PC-9 (cell line): ENCODE measurements around the gene NF2. TPM values are rescaled to one million over a fixed set of nuclear protein-coding genes. Genes with fewer than 3 reads are reported as not detected.

Experiments used
- BruUV-seq: library from RNA; stranded (reverse); fragments of 400-500 nt; replicated peaks from 2 replicates; lab custom pipeline; 2021; lab: Mats Ljungman, UMichigan
- CTCF ChIA-PET: fragments of 300-600 bp; sonication (Branson Sonifier 250); formaldehyde crosslinking; loops from one replicate; lab custom pipeline; 2022; ENCODE audit warnings: antibody characterized with exemption; lab: Charles Lee
- POLR2A ChIA-PET: fragments of 300-600 bp; sonication (Branson Sonifier 250); formaldehyde crosslinking; loops from one replicate; lab custom pipeline; 2022; ENCODE audit warnings: antibody characterized with exemption; ENCODE audit not compliant: unreplicated experiment; lab: Charles Lee
- DNase-seq, 2 experiments: peaks; one replicate each; pipeline versions ENCODE4 v3.0.0 to v3.0.0-alpha.2; 2015 to 2022; ENCODE audit warnings: mixed read lengths in 1 of 2
- H2AFZ ChIP-seq: fragments of 200-600 bp; sonication (generic); 2 replicates; pipeline ENCODE4 v1.8.1; 2017; ENCODE audit warnings: antibody characterized with exemption
- H3F3A ChIP-seq: fragments of 200-600 bp; sonication (generic); 2 replicates; pipeline ENCODE4 v1.8.1; 2017; ENCODE audit warnings: antibody characterized with exemption, mild to moderate bottlenecking, low read depth; ENCODE audit not compliant: insufficient read depth
- H3K27ac ChIP-seq: fragments of 200-600 bp; sonication (generic); 2 replicates; pipeline ENCODE4 v1.6.1; 2016; ENCODE audit warnings: mixed run types
- H3K27me3 ChIP-seq: fragments of 200-600 bp; sonication (generic); 2 replicates; pipeline ENCODE4 v1.6.1; 2016; ENCODE audit warnings: low read depth, mixed run types; ENCODE audit not compliant: insufficient read depth
- H3K36me3 ChIP-seq: fragments of 200-600 bp; sonication (generic); 2 replicates; pipeline ENCODE4 v1.6.1; 2016; ENCODE audit warnings: low read depth, mixed run types
- H3K4me1 ChIP-seq: fragments of 200-600 bp; sonication (generic); replicated peaks from 2 replicates; pipeline ENCODE4 v1.6.1; 2016; ENCODE audit warnings: mixed run types; ENCODE audit not compliant: insufficient read depth
- H3K4me2 ChIP-seq: fragments of 200-600 bp; sonication (generic); 2 replicates; pipeline ENCODE4 v1.6.1; 2017; ENCODE audit warnings: mixed run types
- H3K4me3 ChIP-seq: fragments of 200-600 bp; sonication (generic); 2 replicates; pipeline ENCODE4 v1.6.1; 2016; ENCODE audit warnings: mixed run types
- H3K79me2 ChIP-seq: fragments of 200-600 bp; sonication (generic); 2 replicates; pipeline ENCODE4 v1.6.1; 2017; ENCODE audit warnings: low read depth, mixed run types
- H3K9me2 ChIP-seq: fragments of 200-600 bp; sonication (generic); 2 replicates; pipeline ENCODE4 v1.8.1; 2017; ENCODE audit warnings: mild to moderate bottlenecking; ENCODE audit not compliant: insufficient read depth
- H3K9me3 ChIP-seq: fragments of 200-600 bp; sonication (generic); 2 replicates; pipeline ENCODE4 v1.8.1; 2016; ENCODE audit warnings: low read depth; ENCODE audit not compliant: insufficient read depth
- H4K20me1 ChIP-seq: fragments of 200-600 bp; sonication (generic); 2 replicates; pipeline ENCODE4 v1.8.1; 2017; ENCODE audit not compliant: insufficient read depth
- EZH2 ChIP-seq: fragments of 200-600 bp; sonication (generic); IDR thresholded peaks from 2 replicates; pipeline ENCODE4 v1.8.0; 2017; ENCODE audit warnings: antibody characterized with exemption, low read depth
- intact Hi-C: fragments of 100-400 bp; cut with micrococcal nuclease; formaldehyde crosslinking; loops from one replicate; pipeline ENCODE4 v1.10.0; 2022; ENCODE audit not compliant: unreplicated experiment
- total RNA-seq: library from RNA; stranded (reverse); gene quantifications from 2 replicates; pipeline ENCODE4 v1.2.3, GENCODE V29; 2021
- TF ChIP-seq, protein P1 (sequence below): fragments of 200-600 bp; sonication (generic); conservative IDR thresholded peaks from 2 replicates; pipeline ENCODE4 v1.6.1; 2017; ENCODE audit warnings: mixed run types, antibody characterized with exemption, mild to moderate bottlenecking, moderate library complexity

The NF2 gene
- total RNA-seq, 1 experiment from 2014 or later, result 73.2 TPM

- intact Hi-C loops, result no loop called here
- no peaks in the 10 kb centered on the region for H4K20me1 ChIP-seq
- ChIA-PET POLR2A (no interaction called here), CTCF (no interaction called here)
- no TSS peak for BruUV-seq
- H3K4me2 ChIP-seq, result no peak overlapping the region
- no peak overlapping the region for H3K4me3 ChIP-seq
- H3K36me3 ChIP-seq, result 0 out of 2 replicates have a peak, but pooled peaks cover 8% of the 10 kb centered on the region
- H3K9me2 ChIP-seq, result no peaks in the 10 kb centered on the region
- no peaks in the 10 kb centered on the region for H3K79me2 ChIP-seq
- no peak overlapping the region for H3K27ac ChIP-seq
- no peak overlapping the region for H2AFZ ChIP-seq
- H3K4me1 ChIP-seq, result no peaks in the 10 kb centered on the region
- H3K27me3 ChIP-seq, result no peaks in the 10 kb centered on the region
- 0 out of 2 replicates have a peak, but pooled peaks cover 5% of the 10 kb centered on the region for H3F3A ChIP-seq
- DNase-seq, result no peak
- no peaks in the 10 kb centered on the region for H3K9me3 ChIP-seq
- TF ChIP-seq, protein P1, sequence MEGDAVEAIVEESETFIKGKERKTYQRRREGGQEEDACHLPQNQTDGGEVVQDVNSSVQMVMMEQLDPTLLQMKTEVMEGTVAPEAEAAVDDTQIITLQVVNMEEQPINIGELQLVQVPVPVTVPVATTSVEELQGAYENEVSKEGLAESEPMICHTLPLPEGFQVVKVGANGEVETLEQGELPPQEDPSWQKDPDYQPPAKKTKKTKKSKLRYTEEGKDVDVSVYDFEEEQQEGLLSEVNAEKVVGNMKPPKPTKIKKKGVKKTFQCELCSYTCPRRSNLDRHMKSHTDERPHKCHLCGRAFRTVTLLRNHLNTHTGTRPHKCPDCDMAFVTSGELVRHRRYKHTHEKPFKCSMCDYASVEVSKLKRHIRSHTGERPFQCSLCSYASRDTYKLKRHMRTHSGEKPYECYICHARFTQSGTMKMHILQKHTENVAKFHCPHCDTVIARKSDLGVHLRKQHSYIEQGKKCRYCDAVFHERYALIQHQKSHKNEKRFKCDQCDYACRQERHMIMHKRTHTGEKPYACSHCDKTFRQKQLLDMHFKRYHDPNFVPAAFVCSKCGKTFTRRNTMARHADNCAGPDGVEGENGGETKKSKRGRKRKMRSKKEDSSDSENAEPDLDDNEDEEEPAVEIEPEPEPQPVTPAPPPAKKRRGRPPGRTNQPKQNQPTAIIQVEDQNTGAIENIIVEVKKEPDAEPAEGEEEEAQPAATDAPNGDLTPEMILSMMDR, result no peak
- no peak for TF ChIP-seq EZH2
These were observed 36.1 kb upstream of the NF2 start for GRCh38 chr22:29567338-29567737.

GRCh38 chr22:29569011-29569678 is 34.3 kb upstream of the NF2 start:
- H3F3A ChIP-seq, result 0 out of 2 replicates have a peak, but pooled peaks cover 2% of the 10 kb centered on the region
- H3K27ac ChIP-seq, result no peak overlapping the region
- H3K9me3 ChIP-seq, result no peaks in the 10 kb centered on the region
- CTCF ChIA-PET, result no interaction called here
- no peaks in the 10 kb centered on the region for H3K79me2 ChIP-seq
- 0 out of 2 replicates have a peak, but pooled peaks cover 8% of the 10 kb centered on the region for H3K36me3 ChIP-seq
- POLR2A ChIA-PET, result no interaction called here
- no peaks in the 10 kb centered on the region for H3K4me1 ChIP-seq
- no peaks in the 10 kb centered on the region for H3K27me3 ChIP-seq
- no TSS peak for BruUV-seq
- no peak overlapping the region for H3K4me3 ChIP-seq
- no peak overlapping the region for H3K4me2 ChIP-seq
- H4K20me1 ChIP-seq, result no peaks in the 10 kb centered on the region
- intact Hi-C loops, result no loop called here
- no peak for TF ChIP-seq EZH2
- TF ChIP-seq, protein P1, result no peak
- no peak overlapping the region for H2AFZ ChIP-seq
- no peak for DNase-seq
- H3K9me2 ChIP-seq, result no peaks in the 10 kb centered on the region

DNA sequence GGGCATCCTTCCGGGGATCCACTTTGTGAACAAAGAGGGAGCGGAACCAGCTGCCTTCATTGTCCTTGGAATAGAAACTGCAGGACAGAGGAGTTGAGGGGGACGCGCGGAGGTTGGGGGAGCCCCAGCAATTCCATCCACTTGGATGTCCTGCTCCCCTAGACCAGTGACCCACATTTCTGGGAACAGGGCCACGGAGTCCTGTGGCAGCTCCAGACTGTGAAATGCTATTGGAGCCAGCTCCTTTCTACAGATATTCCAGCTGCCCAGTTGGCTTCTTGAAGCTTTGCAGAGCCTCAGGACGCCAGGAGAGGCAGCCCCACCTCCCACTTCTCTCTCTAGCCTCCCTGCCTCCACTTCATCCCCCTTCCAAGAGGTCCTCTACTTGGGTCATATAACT is 33.0 kb upstream of the NF2 start:
- Histone ChIP-seq H3K4me2 (no peak overlapping the region), H2AFZ (no peak overlapping the region), H4K20me1 (no peaks in the 10 kb centered on the region), H3F3A (peaks cover 4% of the 10 kb centered on the region; the same call in 1 of the 2 replicates), H3K9me3 (no peaks in the 10 kb centered on the region), H3K27me3 (no peaks in the 10 kb centered on the region), H3K9me2 (no peaks in the 10 kb centered on the region), H3K4me1 (no peaks in the 10 kb centered on the region), H3K27ac (no peak overlapping the region), H3K4me3 (no peak overlapping the region), H3K36me3 (0 out of 2 replicates have a peak, but pooled peaks cover 8% of the 10 kb centered on the region), H3K79me2 (no peaks in the 10 kb centered on the region)
- BruUV-seq, result no TSS peak
- TF ChIP-seq, protein P1, result no peak
- TF ChIP-seq EZH2, result no peak
- ChIA-PET CTCF (no interaction called here), POLR2A (no interaction called here)
- intact Hi-C loops, result no loop called here
- DNase-seq, result no peak
